ENCODE results near the gene HOXD3.
A peak's percentile ranks its signal among the peaks of the same experiment; 100 is the strongest.

Gene HOXD3

DNA sequence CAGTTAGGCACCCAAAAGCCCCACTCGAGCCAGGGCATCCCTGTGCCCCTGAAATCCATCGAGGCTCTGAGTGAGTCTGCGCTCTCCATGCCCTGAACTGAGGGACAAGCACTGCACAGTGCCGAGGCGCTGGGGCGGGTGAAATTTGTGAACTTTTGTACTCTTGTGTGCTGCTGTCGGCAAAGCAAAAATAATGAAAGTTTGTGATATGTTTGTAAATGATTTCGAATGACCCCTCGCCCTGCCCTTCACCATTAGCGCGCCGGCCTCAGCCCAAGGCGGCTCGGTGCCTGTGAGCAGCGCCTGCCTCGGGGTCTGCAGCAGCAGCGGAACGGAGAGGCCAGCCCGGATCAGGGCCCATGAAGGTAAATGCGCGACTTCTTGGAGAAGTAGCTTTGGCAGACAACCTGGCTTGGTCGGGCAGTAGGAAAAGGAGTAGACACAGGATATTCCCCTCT is 7.6 kb upstream of the HOXD3 start:
- DNase-seq (ENCODE audit: low read depth) = no peak

DNA sequence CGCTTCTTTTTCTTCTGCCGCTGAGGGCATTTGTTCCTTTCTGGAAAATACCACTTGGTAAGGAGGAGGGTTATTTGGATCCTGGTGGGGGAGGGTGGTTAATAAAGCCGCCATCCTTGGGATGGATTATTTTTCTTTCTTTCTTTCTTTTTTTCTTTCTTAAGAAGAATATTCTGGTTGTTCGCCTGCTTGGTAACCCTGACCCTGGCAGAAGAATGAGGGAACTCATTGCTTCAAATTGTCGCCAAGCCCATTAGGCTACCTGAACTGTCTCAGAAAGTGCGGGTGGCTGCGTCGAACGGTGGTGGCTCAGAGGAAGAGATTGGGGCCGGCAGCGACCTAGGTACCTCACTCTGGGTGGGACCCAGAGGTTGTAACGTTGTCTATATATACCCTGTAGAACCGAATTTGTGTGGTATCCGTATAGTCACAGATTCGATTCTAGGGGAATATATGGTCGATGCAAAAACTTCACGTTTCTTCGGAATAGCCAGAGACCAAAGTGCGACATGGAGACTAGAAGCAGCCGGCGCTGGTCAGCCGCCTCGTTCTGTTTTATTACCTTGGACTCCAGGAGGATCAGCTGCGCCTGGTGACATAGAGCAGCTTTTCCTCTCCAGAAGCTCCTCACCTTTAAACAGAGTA is 7.0 kb upstream of the HOXD3 start:
- no peak for DNase-seq (ENCODE audit: low read depth)

DNA sequence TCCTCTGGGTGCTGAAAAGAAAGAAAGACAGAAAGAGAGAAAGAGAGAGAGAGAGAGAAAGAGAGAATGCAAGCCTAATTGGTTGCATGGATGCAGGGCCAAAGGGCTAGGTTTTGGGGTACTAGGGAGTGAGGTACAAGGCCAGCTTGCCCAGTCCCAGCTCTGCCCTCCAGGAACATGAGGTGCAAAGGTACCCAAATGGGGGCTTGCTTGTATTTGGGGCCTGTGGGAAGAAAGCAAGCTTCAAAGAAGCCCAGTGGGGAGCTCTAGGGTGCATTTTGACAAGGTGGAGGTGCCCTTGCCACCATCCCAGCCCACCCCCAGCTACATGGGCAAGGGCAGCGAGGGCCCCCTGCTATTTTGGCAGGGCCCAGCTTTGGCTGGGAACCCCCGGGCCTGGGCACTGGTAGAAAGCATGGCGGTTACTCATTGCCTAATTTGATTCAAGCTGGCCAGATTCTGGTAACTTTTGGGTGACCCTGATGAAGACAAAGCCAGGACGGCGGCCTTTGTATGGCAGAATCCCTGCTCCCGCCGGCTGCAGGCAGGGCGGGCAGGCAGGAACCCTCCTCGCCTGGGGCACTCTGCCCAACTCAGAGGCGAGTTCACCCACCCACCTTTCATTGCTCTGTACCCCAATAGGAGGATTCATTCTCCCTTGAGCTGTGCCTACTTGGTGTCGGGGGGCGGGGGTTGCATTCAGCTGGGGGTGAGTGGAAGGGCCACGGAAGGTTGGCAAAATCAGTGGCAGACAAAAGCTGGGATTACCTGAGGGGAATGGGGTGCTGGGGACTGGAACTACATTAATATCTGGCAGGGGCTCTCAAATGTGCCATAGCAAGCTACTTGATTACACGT is 6.3 kb upstream of the HOXD3 start:
- DNase-seq (ENCODE audit: low read depth) = no peak

DNA sequence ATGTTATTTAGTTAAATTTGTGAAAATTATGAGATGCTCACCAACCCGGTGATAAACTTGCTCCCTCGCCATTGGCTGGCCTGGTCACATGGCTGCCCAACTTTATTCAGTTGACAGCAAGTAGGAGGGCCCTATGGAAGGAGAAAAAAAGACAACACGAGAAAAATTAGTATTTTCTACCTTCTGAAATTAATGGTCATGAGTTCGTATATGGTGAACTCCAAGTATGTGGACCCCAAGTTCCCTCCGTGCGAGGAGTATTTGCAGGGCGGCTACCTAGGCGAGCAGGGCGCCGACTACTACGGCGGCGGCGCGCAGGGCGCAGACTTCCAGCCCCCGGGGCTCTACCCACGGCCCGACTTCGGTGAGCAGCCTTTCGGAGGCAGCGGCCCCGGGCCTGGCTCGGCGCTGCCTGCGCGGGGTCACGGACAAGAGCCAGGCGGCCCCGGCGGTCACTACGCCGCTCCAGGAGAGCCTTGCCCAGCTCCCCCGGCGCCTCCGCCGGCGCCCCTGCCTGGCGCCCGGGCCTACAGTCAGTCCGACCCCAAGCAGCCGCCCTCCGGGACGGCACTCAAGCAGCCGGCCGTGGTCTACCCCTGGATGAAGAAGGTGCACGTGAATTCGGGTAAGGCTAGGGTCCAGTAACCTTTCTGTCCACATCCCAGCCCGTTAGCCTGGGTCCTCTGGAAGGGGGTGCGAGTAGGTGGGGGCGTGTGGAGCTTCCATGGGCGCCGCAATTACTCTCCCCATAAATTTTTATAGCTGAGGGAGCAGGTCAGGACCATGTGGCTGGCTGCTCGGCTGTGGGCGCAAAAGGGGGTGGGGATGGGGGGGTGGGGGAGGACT is 5.4 kb upstream of the HOXD3 start, which contains the start of gene HOXD4:
TSS of gene HOXD4 (plus strand) at position 109 of the 846 bp plus-strand sequence. CDS start at position 193, 84 bp downstream.
- no peak for DNase-seq (ENCODE audit: low read depth)

DNA sequence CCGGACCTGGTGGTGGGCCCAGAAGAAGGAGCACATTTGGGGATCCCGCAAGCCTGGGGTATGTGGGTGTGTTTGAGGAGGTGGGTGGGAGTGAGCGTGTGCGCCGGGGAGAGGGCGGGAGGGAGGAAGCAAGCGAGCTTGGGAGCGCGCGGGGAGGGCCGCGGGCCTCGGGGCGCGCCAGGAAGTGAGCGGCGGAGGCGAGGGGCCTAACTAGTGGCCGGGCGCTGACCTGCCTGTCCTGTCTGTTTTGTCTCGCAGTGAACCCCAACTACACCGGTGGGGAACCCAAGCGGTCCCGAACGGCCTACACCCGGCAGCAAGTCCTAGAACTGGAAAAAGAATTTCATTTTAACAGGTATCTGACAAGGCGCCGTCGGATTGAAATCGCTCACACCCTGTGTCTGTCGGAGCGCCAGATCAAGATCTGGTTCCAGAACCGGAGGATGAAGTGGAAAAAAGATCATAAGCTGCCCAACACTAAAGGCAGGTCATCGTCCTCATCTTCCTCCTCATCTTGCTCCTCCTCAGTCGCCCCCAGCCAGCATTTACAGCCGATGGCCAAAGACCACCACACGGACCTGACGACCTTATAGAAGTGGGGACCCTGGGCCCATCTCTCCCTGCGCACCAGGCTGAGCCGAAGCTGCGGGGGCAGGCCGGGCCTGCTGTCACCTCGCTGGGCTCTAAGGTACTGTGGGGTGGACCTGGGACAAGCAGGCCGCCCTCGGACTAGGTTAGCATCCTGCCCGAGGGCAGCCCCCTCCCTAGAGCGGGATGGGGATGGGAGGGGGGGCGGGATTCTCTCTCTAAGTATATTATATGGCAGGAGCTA is 4.5 kb upstream of the HOXD3 start:
- no peak for DNase-seq (ENCODE audit: low read depth)

DNA sequence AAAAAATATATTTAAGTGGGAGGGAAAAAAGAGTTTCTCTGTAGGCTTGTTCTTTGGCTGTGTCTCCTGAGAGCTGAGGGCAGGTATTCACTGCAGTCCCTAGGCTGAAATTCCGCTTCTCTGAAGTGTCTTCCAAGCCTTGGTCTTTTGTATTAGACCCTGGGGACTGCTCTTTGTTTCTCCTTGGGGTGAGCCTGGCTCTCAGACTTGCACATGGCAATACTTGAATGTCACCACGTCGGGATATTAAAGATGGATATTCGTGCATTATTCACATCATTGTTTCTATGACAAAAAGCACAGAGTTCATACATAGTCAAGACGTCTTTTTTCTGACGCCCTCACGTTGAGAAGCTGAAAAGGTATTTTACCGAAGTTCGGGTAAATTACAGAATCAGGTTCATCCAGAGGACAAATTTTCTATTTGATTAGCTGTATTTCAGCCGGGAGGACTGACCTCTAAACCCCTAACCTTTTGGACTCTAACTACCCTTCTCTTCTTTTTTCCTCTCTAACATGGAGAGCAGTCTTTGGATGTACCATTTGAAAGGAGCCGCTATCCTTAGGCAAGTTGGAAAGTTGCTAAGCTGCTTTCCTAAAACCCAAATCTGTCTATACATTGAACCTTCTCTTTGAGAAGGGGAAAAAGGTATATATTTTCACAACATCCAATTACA is 2.4 kb upstream of the HOXD3 start:
- DNase-seq (ENCODE audit: low read depth) = no peak

DNA sequence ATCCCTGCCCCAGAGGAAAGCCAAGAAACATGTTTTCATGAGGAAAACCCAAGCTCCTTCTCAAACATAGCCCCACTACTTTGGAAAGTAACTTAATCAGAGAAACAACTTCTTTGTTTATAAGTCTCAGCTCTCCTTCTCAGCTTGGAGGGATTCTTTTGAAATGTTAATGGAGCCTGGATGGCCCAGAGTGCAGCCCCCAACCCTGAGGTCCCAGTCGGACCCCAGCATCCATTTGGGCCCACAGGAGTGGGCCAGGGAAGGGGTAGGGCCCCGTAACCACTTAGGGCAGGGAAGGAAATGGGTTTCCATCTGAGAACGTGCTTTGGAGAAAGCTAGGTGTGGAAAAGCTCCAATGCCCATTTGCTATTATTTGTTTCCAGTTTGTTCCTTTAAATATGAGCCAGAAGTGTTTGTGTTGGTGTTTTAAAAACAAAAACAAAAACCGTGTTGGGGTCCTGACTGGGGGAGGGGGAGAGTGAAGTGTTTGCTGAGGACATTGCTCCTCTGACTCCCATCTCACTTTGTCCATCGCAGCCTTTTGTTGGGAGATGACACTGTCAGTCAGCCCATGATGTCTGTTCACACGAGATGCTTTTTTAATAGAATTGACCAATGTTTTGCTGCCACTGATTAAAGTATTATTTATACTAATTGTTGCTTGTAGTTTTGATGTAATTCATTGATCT is 1.6 kb upstream of the HOXD3 start:
- DNase-seq (ENCODE audit: low read depth) = no peak

DNA sequence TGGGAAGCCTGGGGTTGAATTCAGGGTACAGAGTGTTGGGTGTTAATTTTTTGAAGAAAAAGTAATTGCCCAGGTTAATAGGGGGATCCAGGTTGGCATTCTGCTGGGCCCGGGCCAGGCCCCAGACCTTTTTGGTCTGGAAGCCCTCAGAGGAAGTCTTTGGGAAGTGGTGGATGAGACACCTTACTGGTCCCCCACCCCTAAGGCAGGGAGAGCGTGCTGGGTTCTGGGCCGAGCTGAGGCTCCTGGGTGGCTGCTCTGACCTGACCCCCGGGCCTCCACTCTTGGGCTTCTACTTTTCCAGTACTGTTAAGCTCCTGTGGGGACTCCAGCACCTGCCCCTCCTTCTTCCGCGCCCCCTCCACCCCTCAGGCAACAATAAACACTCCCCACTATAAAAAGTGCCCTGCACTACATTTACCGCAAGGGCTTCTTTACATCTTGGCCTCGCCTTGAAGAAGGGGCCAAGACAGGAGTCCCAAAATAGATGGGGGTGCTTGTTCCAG is 753 bp upstream of the HOXD3 start:
- no peak for DNase-seq (ENCODE audit: low read depth)

DNA sequence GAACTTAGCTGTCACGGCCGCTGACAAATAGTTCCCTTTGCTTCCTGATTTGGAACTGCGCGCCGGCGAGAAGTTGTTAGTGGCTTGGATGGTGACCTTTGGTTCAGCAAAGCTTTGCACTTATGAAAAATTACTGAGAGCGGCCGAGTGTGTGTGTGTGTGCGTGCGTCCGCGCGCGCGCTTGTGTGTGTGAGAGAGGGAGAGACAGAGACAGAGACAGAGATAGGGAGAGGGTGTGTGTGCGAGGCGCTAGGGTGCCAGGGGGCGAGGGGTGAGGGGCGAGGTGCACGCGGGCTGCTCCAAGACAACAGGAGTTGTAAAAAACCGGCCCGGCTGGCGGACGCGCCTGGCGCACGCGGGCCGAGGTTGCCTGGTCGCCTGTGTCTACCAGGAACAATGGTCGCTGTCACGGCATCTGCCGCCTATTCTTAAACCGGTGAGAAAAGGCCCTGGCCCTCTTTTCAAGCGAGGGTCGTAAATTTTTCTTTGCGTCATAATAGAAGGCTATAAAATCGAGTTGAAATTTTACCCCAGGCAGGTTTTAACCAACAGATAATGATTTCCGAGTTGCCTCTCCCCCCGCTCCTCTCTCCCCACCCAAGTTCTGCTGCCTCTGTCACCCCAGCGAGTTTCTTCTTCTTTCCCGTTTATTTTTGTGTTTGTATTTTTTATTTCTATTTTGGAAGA is 535 bp downstream of the HOXD3 start:
- DNase-seq (ENCODE audit: low read depth) = no peak

DNA sequence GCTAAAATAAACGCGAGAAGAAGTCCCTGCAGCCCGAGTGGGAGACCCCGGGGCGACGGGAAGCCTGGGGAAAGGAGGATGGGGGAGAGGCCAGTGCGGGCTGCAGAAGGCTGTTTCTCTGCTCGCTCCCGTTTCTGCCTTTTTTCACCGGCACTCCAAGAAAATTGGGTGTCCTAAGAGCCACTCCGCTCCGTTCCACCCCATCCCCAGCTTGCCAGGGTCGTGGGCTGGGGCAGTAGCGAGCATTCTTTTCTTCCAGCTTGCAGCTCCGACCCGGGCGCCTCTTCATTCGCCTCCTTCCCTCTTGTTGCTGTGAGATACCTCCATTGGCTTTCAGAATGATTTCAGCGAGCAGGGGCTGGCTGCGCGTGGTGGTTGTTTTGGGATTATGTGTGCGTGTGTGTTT is 1.1 kb downstream of the HOXD3 start:
- DNase-seq (ENCODE audit: low read depth) = no peak

DNA sequence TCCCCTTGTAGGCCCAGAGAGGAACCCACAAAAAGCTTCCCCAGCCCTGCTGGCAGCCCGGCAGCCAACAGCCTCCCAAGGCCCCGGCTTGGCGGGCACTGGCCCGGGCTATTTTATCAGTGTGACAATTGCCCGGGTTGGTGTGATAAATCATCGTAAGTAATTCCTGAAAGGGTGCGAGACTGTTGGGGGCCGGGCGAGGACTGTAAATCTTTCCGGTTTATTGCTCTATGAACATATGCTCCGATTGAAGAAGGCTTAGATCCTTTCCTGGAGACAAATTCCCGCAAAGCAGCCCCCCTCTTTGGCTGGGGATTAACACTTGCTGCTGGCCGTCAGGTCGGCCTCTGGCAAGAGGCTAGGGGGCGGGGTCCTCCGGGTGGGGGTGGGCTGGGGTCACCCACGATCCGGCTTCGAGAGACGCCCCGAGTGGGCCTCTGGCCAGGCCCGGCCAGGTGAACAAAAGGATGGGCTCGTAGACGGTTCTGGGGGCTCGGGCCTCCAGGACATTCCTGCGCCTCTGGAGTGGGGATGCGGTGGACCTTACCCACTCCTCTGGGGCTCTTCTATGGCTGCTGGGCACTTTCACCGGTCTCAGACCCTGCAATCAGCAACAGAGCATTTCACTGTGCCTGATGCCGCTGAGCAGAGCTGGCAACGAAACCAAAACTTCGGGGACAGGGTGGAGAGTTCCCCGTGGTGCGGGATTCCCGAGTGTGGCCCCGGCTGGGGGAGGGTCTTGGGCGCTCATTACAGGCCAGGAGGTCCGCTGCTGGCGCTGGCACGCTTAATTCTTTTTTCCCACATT is 2.0 kb downstream of the HOXD3 start:
- no peak for DNase-seq (ENCODE audit: low read depth)

DNA sequence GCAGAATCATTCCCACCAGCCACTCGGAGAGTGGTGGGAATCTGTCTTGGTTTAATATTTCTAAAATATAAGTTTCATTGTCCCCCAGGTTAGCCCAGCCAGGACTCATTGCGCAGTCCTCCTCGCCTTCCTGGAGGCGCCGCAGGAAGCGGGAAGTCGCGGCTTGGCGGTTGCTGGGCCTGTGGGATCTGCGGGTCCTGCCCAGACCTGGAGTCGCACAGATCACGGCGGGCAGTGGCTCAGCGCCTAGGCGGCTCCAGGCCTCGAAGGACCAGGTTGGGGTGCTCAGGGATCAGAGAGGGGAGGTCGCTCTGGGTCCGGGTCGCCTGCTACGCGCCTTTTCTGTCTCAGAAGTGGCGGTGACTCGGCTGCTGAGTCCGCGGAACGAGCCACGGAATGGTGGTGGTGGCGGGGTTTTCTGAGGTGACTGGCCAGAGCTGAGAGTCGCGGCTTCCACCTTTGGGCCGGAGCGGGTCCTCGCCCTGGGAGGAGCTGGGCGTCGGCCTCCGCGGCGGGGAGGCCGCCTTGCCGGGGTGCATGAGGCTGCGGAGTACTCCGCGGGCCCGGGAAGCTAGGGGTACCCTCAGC is 2.6 kb downstream of the HOXD3 start:
- no peak for DNase-seq (ENCODE audit: low read depth)

DNA sequence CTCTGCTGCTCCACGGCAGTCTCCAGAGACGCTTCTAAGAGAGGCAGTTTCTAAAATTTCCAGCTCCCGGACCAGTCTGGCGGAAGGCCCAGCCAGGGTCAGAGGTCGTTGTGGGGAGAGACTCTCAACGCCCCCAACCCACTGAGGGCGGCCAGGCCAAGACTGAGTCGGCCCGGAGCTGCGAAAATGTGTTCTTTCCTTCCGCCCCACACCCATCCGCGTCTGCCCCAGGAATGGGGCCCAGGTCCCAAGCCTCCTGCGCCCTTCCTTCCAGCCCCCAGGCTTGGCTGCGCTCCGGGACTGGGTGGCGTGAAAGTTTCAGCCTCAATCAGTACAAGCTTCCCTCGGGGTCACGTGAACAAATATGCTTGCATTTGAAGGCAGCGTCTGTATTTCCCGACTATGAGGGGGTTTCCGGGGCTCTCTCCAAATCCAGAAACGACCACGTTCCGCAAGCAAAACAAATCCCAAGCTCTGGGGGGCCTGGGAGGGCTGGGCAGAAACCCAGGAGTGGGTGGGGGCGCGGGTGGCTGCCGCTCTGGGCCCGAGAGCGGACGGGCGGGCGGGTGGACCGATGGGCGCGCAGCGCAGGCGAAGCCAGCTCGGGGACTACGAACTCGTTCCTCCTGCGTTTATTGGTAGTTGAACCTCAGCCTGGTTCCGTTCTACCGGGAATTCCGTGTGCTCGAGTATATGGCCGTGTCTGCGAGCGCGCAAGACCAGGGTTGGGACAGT is 3.3 kb downstream of the HOXD3 start:
- DNase-seq (ENCODE audit: low read depth) = no peak

DNA sequence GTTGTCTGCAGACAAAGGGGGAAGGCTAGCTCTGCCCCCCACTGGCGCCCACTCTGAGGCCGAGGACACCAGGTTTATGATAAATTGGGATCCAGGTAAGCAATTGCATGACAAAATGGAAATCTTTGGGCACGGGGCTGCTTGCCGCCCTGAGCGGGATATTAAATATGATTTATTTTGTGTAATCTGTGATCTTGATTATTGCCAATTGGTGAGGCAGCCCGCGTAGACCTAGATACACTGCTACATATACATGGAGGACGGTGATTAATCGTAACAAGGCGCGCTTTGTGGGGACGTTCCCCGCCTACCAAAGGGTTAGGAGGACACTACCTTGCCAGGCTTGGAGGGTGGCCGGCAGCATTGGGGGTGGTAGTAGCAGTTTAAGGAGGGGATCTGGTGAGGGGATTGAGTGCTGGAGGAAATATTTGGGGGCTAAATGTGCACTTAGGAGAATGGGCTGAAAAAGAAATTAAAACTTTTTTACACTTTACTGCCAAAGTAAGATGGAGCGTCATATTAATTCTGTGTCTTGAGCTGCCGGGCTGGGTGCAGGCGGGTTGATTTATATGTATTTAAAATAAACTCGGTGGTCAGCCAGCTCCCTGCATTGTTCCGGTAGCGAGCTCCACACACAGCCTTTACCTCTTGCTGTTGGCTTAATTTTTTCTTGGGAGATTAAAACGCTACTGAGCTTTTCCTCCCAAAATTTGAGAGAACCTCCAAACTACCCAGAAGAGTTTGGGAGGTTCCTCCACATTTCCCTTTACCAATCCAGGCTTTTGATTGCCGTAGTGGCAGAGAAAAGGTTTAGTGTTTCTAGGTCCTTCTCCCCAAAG is 4.1 kb downstream of the HOXD3 start:
- no peak for DNase-seq (ENCODE audit: low read depth)

DNA sequence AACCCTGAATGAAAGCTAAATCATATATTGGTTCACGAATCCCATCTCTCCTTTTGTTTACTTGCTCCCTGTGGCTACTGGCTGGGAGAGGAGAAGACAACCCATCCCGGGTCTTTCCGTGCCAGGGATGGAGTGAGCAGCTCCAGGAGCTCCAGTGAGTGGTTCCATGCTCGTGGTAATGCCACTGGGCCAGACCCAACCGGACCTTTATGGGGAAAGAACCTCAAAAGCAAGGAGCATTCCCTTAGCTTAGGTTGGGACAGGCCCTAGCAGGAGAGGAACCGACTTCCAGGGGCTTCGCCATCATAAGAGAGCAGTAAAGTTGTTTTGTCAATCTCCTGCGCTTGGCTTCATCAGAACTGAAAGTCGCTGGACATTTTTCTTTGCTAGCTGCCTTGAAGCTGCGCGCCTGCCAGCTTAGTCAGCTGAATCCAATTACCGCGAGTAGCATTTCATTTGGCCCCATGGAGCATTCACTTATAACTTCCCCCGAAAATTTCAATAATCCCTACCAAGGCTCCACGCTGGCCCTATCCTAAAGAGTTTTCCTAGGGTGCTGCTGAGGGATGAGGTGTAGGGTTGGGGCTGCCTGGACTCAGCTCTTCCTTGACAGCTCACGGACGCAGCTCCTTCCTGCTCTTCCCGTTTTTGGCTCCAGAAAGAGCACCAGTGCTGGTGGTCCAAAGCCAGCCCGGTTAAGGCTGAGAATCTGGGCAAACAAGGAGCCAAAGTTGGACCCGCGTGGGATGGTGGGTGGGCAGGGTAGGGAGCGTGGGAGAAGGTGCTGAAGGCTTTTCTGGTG is 4.9 kb downstream of the HOXD3 start:
- DNase-seq (ENCODE audit: low read depth) = peak; percentile 13
